ENCODE data around the gene EPS8L1.
"Not testable (repeated sequence)": the region's sequence is repeated elsewhere in the genome, so short reads cannot be mapped to it uniquely, and the experiment has no call there.

EPS8L1 gene

GRCh38 chr19:55075371-55075998 is at the start of gene EPS8L1:
TSS of gene EPS8L1 (plus strand) at chr19:55075869. CDS start at chr19:55076445, 576 bp downstream.
- no peak for DNase-seq

- DNase-seq: not testable (repeated sequence)
These were observed 48.6 kb upstream of the EPS8L1 start for GRCh38 chr19:55027140-55027471.

- no peak for DNase-seq
These were observed 48.0 kb upstream of the EPS8L1 start for GRCh38 chr19:55027472-55028337.

GRCh38 chr19:55028757-55029156 is 46.9 kb upstream of the EPS8L1 start:
- DNase-seq: no peak

GRCh38 chr19:55031178-55031577 is 44.5 kb upstream of the EPS8L1 start:
- DNase-seq: no peak

GRCh38 chr19:55032170-55032800 is 43.4 kb upstream of the EPS8L1 start:
- DNase-seq: no peak

- DNase-seq: not testable (repeated sequence)
These were observed 42.6 kb upstream of the EPS8L1 start for GRCh38 chr19:55032976-55033643.

GRCh38 chr19:55034751-55035150 is 40.9 kb upstream of the EPS8L1 start:
- DNase-seq: no peak

GRCh38 chr19:55036058-55036457 is 39.6 kb upstream of the EPS8L1 start:
- DNase-seq: no peak

GRCh38 chr19:55037603-55038002 is 38.1 kb upstream of the EPS8L1 start:
- not testable (repeated sequence) for DNase-seq

- DNase-seq: not testable (repeated sequence)
These were observed 35.0 kb upstream of the EPS8L1 start for GRCh38 chr19:55040654-55041053.

GRCh38 chr19:55041244-55041626 is 34.4 kb upstream of the EPS8L1 start:
- DNase-seq: no peak

GRCh38 chr19:55041627-55042343 is 33.9 kb upstream of the EPS8L1 start:
- no peak for DNase-seq

- DNase-seq: no peak
These were observed 33.4 kb upstream of the EPS8L1 start for GRCh38 chr19:55042344-55042678.

GRCh38 chr19:55042688-55043087 is 33.0 kb upstream of the EPS8L1 start:
- DNase-seq: no peak

- DNase-seq: no peak
These were observed 31.4 kb upstream of the EPS8L1 start for GRCh38 chr19:55044286-55044685.

- DNase-seq: no peak
These were observed 30.6 kb upstream of the EPS8L1 start for GRCh38 chr19:55044771-55045716.

GRCh38 chr19:55046975-55047622 is 28.6 kb upstream of the EPS8L1 start:
- DNase-seq: no peak

- DNase-seq: no peak
These were observed 27.7 kb upstream of the EPS8L1 start for GRCh38 chr19:55047951-55048350.

- DNase-seq: no peak
These were observed 27.2 kb upstream of the EPS8L1 start for GRCh38 chr19:55048446-55048845.
